Epithelial cell of proximal tubule (primary cell): ENCODE results near the gene EFNA3. TPM values are rescaled to one million over a fixed set of nuclear protein-coding genes. Genes with fewer than 3 reads are reported as not detected.

Experiments used
- DNase-seq: peaks from one replicate; pipeline ENCODE4 v3.0.0-alpha.2; 2011; ENCODE audit warnings: low read depth
- H3K4me3 ChIP-seq: 2 replicates; pipeline ENCODE4 v1.5.1; 2011; ENCODE audit warnings: low read depth, mild to moderate bottlenecking, low read length
- total RNA-seq: library from RNA; depleted of rRNA; stranded (reverse); fragments of >200 nt; gene quantifications from 2 replicates; pipeline ENCODE4 v1.2.3, GENCODE V29; 2015
- TF ChIP-seq, protein P1 (sequence below): conservative IDR thresholded peaks from 2 replicates; pipeline ENCODE4 v1.5.1; 2012; ENCODE audit warnings: low read depth, mild to moderate bottlenecking, low read length

Gene EFNA3
- total RNA-seq, 1 donor from 2014 or later, result 2.8 TPM

DNA sequence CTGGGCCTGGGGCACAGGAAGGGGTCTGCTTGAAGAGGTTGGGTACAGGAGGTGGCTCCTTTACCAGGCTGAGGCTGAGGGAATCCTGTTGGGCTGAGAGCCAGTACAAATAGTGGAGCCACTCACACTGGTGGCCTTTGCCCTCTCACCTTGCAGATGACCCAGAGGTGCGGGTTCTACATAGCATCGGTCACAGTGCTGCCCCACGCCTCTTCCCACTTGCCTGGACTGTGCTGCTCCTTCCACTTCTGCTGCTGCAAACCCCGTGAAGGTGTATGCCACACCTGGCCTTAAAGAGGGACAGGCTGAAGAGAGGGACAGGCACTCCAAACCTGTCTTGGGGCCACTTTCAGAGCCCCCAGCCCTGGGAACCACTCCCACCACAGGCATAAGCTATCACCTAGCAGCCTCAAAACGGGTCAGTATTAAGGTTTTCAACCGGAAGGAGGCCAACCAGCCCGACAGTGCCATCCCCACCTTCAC lies 55.2 kb downstream of the EFNA3 start:
- H3K4me3 ChIP-seq, result no peak overlapping the region
- no peak for DNase-seq
- TF ChIP-seq, protein P1, sequence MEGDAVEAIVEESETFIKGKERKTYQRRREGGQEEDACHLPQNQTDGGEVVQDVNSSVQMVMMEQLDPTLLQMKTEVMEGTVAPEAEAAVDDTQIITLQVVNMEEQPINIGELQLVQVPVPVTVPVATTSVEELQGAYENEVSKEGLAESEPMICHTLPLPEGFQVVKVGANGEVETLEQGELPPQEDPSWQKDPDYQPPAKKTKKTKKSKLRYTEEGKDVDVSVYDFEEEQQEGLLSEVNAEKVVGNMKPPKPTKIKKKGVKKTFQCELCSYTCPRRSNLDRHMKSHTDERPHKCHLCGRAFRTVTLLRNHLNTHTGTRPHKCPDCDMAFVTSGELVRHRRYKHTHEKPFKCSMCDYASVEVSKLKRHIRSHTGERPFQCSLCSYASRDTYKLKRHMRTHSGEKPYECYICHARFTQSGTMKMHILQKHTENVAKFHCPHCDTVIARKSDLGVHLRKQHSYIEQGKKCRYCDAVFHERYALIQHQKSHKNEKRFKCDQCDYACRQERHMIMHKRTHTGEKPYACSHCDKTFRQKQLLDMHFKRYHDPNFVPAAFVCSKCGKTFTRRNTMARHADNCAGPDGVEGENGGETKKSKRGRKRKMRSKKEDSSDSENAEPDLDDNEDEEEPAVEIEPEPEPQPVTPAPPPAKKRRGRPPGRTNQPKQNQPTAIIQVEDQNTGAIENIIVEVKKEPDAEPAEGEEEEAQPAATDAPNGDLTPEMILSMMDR, result no peak

DNA sequence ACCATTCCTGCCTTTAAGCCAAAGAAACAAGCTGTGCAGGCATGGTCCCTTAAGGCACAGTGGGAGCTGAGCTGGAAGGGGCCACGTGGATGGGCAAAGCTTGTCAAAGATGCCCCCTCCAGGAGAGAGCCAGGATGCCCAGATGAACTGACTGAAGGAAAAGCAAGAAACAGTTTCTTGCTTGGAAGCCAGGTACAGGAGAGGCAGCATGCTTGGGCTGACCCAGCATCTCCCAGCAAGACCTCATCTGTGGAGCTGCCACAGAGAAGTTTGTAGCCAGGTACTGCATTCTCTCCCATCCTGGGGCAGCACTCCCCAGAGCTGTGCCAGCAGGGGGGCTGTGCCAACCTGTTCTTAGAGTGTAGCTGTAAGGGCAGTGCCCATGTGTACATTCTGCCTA lies 55.7 kb downstream of the EFNA3 start:
- no peak for DNase-seq
- peak overlapping the region; percentile 87 for H3K4me3 ChIP-seq

DNA sequence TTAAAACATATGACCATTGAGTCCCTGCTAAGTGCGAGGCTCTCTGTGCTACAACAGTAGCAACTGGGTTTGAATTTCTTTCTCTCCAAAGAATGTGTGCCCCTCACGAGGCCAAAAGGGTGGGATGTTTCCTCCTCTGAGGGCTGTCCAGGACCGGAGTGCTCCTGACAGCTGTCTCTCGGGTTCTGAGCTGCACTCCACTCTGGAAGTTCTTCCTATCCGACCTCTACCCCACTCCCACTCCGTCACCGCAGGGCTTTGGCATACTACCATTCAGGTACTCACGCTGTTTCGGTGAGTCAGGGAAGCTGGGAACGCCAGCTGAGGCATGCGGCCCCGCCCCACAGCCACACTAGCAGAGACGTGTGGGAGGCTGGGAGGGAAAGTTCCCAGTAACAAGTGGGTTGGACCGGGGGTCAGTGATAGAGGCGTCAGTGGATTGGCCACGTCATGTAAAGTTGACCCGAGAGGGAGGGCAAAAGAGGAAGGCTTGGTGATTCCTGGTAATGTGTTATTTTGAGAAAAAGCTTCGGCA lies 56.3 kb downstream of the EFNA3 start:
- H3K4me3 ChIP-seq, result peak overlapping the region; percentile 87
- TF ChIP-seq, protein P1, result no peak
- peak; percentile 87 for DNase-seq

More for the DNA sequence above, 55.7 kb downstream of the EFNA3 start:
- TF ChIP-seq, protein P1, result no peak

DNA sequence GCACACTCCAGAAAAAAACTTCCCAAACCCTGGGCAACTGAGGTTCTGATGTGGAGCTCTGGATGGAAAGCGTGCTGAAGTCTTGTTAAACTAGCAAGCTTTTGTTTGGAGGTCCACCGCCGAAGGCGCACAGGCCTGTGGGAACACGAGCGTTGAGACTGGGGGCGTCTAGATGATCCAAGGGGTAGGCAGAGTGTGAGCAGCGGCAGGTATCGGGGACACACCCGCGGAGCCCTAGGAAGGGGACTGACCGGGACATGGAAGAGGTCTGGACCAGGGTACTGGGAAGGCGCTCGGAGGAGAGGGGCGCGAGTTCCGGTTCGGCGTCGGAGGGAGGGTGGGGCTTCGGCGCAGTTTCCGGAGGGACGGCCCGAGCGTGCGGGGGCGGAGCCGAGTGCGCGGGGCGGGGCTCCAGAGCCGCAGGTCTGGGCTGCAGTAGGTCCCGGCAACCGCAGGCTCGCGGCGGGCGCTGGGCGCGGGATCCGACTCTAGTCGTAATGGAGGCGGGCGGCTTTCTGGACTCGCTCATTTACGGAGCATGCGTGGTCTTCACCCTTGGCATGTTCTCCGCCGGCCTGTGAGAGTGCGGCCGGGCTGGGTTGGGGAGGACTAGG lies 56.9 kb downstream of the EFNA3 start, which contains the start of gene SLC50A1:
Gene SLC50A1 (plus strand): TSS at position 438 of the 614 bp plus-strand sequence. CDS start 60 bp downstream, at position 498.
- peak within 1 kb of the TSS; percentile 87 for H3K4me3 ChIP-seq
- DNase-seq, result no peak
- TF ChIP-seq, protein P1, result peak; percentile 10

DNA sequence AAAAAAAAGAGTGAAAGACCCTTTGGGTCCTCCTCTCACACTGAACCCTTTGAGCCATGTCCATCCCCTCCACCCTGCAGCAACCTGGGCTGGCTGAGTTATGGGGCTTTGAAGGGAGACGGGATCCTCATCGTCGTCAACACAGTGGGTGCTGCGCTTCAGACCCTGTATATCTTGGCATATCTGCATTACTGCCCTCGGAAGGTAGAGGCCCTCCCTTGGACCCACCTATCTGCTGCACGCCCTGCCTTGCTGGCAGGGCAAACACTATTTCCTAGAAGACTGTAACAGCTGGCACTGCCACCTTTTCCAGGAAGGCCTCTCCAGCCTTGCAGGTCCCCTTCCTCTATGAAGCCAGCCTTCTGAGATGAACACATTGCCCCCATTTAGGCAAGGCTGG lies 58.1 kb downstream of the EFNA3 start:
- TF ChIP-seq, protein P1, result no peak
- peak overlapping the region; percentile 87 for H3K4me3 ChIP-seq
- no peak for DNase-seq

Other genes starting within 250 kb of the EFNA3 start
- gene KCNN3, start 208.6 kb upstream of the EFNA3 start, total RNA-seq, result under 0.01 TPM in 1 of 2 replicates, not detected in the other
- 11.8 and 13.2 TPM in 2 replicates for gene PMVK, start 142.1 kb upstream of the EFNA3 start, total RNA-seq
- 23.4 and 49.6 TPM in 2 replicates for gene PBXIP1, start 122.7 kb upstream of the EFNA3 start, total RNA-seq
- gene PYGO2, start 117.1 kb upstream of the EFNA3 start, total RNA-seq, result 16.0 and 23.7 TPM in 2 replicates
- 131 and 155 TPM in 2 replicates for gene SHC1, start 108.1 kb upstream of the EFNA3 start, total RNA-seq
- gene CKS1B, start 104.2 kb upstream of the EFNA3 start, total RNA-seq, result 289 and 358 TPM in 2 replicates
- gene FLAD1, start 95.5 kb upstream of the EFNA3 start, total RNA-seq, result 41.9 and 67.5 TPM in 2 replicates
- gene LENEP, start 85.3 kb upstream of the EFNA3 start, total RNA-seq, result not detected in 2 replicates
- gene ZBTB7B, start 76.0 kb upstream of the EFNA3 start, total RNA-seq, result 20.4 and 20.7 TPM in 2 replicates
- 0.12 TPM in 1 of 2 replicates, not detected in the other for gene DCST2, start 45.1 kb upstream of the EFNA3 start, total RNA-seq
- gene DCST1, start 45.0 kb upstream of the EFNA3 start, total RNA-seq, result not detected in 2 replicates
- gene ADAM15, start 27.5 kb upstream of the EFNA3 start, total RNA-seq, result 164 and 266 TPM in 2 replicates
- 10.8 and 24.9 TPM in 2 replicates for gene EFNA4, start 15.1 kb upstream of the EFNA3 start, total RNA-seq
- 26.3 and 45.3 TPM in 2 replicates for gene EFNA1, start 49.0 kb downstream of the EFNA3 start, total RNA-seq
- 32.7 and 37.7 TPM in 2 replicates for gene SLC50A1, start 57.0 kb downstream of the EFNA3 start, total RNA-seq
- gene DPM3, start 61.7 kb downstream of the EFNA3 start, total RNA-seq, result 28.6 and 77.8 TPM in 2 replicates
- 170 and 193 TPM in 2 replicates for gene KRTCAP2, start 94.5 kb downstream of the EFNA3 start, total RNA-seq
- gene TRIM46, start 95.0 kb downstream of the EFNA3 start, total RNA-seq, result 3.4 and 9.4 TPM in 2 replicates
- gene THBS3, start 129.1 kb downstream of the EFNA3 start, total RNA-seq, result 4.9 and 13.2 TPM in 2 replicates
- gene MTX1, start 129.9 kb downstream of the EFNA3 start, total RNA-seq, result 75.2 and 132 TPM in 2 replicates
- gene ENTREP3, start 176.6 kb downstream of the EFNA3 start, total RNA-seq, result 10.8 and 15.9 TPM in 2 replicates
- gene SCAMP3, start 183.5 kb downstream of the EFNA3 start, total RNA-seq, result 61.8 and 89.7 TPM in 2 replicates
- gene CLK2, start 194.7 kb downstream of the EFNA3 start, total RNA-seq, result 20.7 and 43.7 TPM in 2 replicates
- gene HCN3, start 198.6 kb downstream of the EFNA3 start, total RNA-seq, result 0.72 and 8.1 TPM in 2 replicates
- gene PKLR, start 222.6 kb downstream of the EFNA3 start, total RNA-seq, result not detected in 2 replicates
- 248 and 580 TPM in 2 replicates for gene FDPS, start 230.0 kb downstream of the EFNA3 start, total RNA-seq
- 53.2 and 64.8 TPM in 2 replicates for gene RUSC1, start 242.1 kb downstream of the EFNA3 start, total RNA-seq